Measurements from ENCODE around the gene TCL1B. TPM values are rescaled to one million over a fixed set of nuclear protein-coding genes. Genes with fewer than 3 reads are reported as not detected.

Gene TCL1B
- total and polyA plus RNA-seq, 2 donors (not counting 3 experiments of a cell fraction or from before 2014, with no cell fraction given), result not detected

DNA sequence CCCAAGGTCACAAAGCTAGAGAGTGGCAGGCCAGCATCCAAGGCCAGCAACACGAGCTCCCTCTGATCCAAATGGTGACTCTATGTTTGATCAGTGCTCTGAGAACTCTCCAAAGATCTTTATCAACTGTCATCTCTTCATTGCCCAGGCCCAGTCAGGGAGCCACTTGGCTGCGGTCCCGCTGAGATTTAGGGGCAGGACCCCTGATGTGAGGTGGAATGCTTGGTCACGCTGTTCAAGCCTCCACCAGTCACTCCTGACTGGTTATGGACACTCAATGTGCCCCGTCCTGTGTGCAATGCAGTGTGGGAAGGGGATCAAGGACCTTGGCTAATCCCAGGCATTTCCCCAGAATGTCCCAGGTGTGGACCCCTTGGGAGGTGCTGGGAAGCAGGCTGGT is 19.8 kb upstream of the TCL1B start:
- H3K36me3 ChIP-seq (ENCODE audit: control insufficient read depth in 2 of 2, extremely low read depth in 1 of 2, insufficient read depth in 2 of 2, low read length in 2 of 2), result no peaks in the 10 kb centered on the region
- TF ChIP-seq POLR2A (IDR thresholded peaks at IDR 0.05; ENCODE audit: low read depth, low read length) (no peak), EZH2 (IDR thresholded peaks at IDR 0.05; ENCODE audit: borderline replicate concordance, low read depth, low read length, severe bottlenecking) (no peak), GATA2 (IDR thresholded peaks at IDR 0.05; ENCODE audit: insufficient read depth, insufficient read length, low read depth, low read length) (no peak), CTCF (IDR thresholded peaks at IDR 0.05; ENCODE audit: extremely low read depth in 1 of 2, insufficient read depth in 1 of 2, low read depth in 1 of 2, low read length in 2 of 2) (no peak)
- BruUV-seq (replicated peaks), result no TSS peak
- no peak for DNase-seq (ENCODE audit: low read depth, low spot score)
- dilution Hi-C loops (cut with MboI; ENCODE audit: extremely low pct_ligation_motif_present, low sequenced_read_pairs), result no loop called here
- no peak overlapping the region for H2AFZ ChIP-seq (ENCODE audit: low read depth, low read length)
- no peak for FAIRE-seq
- intact Hi-C loops (cut with micrococcal nuclease), result no loop called here
- no peak overlapping the region for H3K4me2 ChIP-seq (ENCODE audit: insufficient read depth, low read length)
- no peak overlapping the region for H3K4me3 ChIP-seq (replicated peaks in 1 of 3; ENCODE audit: insufficient read depth in 1 of 3, low read depth in 1 of 3, low read length in 3 of 3)
- no peaks in the 10 kb centered on the region for H3K79me2 ChIP-seq (ENCODE audit: control insufficient read depth, insufficient read depth, low read length)
- POLR2A ChIA-PET, result no interaction called here
- no peaks in the 10 kb centered on the region for H4K20me1 ChIP-seq (replicated peaks; ENCODE audit: control insufficient read depth, extremely low read depth, insufficient read depth, low read length)
- H3K9me3 ChIP-seq (replicated peaks; ENCODE audit: control insufficient read depth, insufficient read depth, low read length), result no peaks in the 10 kb centered on the region
- CTCF ChIA-PET, result interaction anchor here (0.8 to 1.1 kb wide), 2 partner anchors 16 to 108 kb away, joined by 3 read pairs; no protein-coding TSS in a partner anchor
- no peaks in the 10 kb centered on the region for H3K27me3 ChIP-seq (ENCODE audit: control insufficient read depth in 2 of 2, insufficient read depth in 2 of 2, low read length in 2 of 2)
- H3K9ac ChIP-seq (replicated peaks; ENCODE audit: extremely low read depth, insufficient read depth, low read length), result no peak overlapping the region
- no peaks in the 10 kb centered on the region for H3K9me1 ChIP-seq (replicated peaks; ENCODE audit: control insufficient read depth, extremely low read depth, insufficient read depth, low read length)
- no peak overlapping the region for H3K27ac ChIP-seq (ENCODE audit: insufficient read depth, low read depth, low read length)
- H3K4me1 ChIP-seq (ENCODE audit: control insufficient read depth, extremely low read depth, insufficient read depth, low read length), result no peaks in the 10 kb centered on the region

DNA sequence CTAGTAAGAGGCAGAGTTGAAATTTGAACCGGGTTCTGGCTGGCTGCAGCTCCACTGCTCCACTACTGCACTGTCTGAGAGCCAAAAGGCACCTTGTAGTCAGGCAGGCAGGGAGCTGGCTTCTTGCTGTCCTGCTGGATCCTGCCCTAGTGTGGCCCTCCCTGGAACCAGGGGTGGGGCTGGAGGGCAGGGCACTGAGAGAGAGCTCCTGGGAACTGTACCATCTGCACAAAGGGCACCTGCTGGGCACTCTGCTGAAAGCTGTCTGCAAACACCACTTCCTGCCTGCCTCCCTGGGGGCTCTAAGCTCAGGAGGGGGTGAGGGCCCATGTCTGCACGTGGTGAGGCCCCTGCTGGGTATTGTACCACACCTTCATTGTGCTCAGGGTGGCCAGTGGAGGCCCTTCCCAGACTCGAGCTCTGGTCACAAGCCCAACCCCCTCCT is 19.0 kb upstream of the TCL1B start:
- no peaks in the 10 kb centered on the region for H3K36me3 ChIP-seq (ENCODE audit: control insufficient read depth in 2 of 2, extremely low read depth in 1 of 2, insufficient read depth in 2 of 2, low read length in 2 of 2)
- H2AFZ ChIP-seq (ENCODE audit: low read depth, low read length), result no peak overlapping the region
- H4K20me1 ChIP-seq (replicated peaks; ENCODE audit: control insufficient read depth, extremely low read depth, insufficient read depth, low read length), result no peaks in the 10 kb centered on the region
- H3K9me3 ChIP-seq (replicated peaks; ENCODE audit: control insufficient read depth, insufficient read depth, low read length), result no peaks in the 10 kb centered on the region
- no peak overlapping the region for H3K4me2 ChIP-seq (ENCODE audit: insufficient read depth, low read length)
- CTCF ChIA-PET, result interaction anchor here (1.1 kb wide), 1 partner anchor 107 kb away, joined by 3 read pairs; no protein-coding TSS in a partner anchor
- H3K9me1 ChIP-seq (replicated peaks; ENCODE audit: control insufficient read depth, extremely low read depth, insufficient read depth, low read length), result no peaks in the 10 kb centered on the region
- TF ChIP-seq POLR2A (IDR thresholded peaks at IDR 0.05; ENCODE audit: low read depth, low read length), result no peak
- TF ChIP-seq MYC (IDR thresholded peaks at IDR 0.05; ENCODE audit: low read depth, low read length), result no peak
- no peak for TF ChIP-seq FOS (IDR thresholded peaks at IDR 0.05; ENCODE audit: borderline replicate concordance, insufficient read depth, low read length)
- TF ChIP-seq, protein P1, sequence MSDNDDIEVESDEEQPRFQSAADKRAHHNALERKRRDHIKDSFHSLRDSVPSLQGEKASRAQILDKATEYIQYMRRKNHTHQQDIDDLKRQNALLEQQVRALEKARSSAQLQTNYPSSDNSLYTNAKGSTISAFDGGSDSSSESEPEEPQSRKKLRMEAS (IDR thresholded peaks at IDR 0.05; ENCODE audit: insufficient read depth, insufficient read length), result no peak
- TF ChIP-seq GATA2 (IDR thresholded peaks at IDR 0.05; ENCODE audit: insufficient read depth, insufficient read length, low read depth, low read length), result no peak
- no peak for TF ChIP-seq CTCF (IDR thresholded peaks at IDR 0.05; ENCODE audit: extremely low read depth in 1 of 2, insufficient read depth in 1 of 2, low read depth in 1 of 2, low read length in 2 of 2)
- no peak for TF ChIP-seq POLR2AphosphoS5 (IDR thresholded peaks at IDR 0.05; ENCODE audit: insufficient read depth, low read depth, low read length)
- no peak for TF ChIP-seq EZH2 (IDR thresholded peaks at IDR 0.05; ENCODE audit: borderline replicate concordance, low read depth, low read length, severe bottlenecking)
- no peak for TF ChIP-seq JUN (IDR thresholded peaks at IDR 0.05; ENCODE audit: borderline replicate concordance, insufficient read depth, insufficient read length, low read depth)
- H3K4me1 ChIP-seq (ENCODE audit: control insufficient read depth, extremely low read depth, insufficient read depth, low read length), result no peaks in the 10 kb centered on the region
- no peak for FAIRE-seq
- H3K27me3 ChIP-seq (ENCODE audit: control insufficient read depth in 2 of 2, insufficient read depth in 2 of 2, low read length in 2 of 2), result no peaks in the 10 kb centered on the region
- dilution Hi-C loops (cut with MboI; ENCODE audit: extremely low pct_ligation_motif_present, low sequenced_read_pairs) (no loop called here), intact Hi-C loops (cut with micrococcal nuclease) (no loop called here)
- no peaks in the 10 kb centered on the region for H3K79me2 ChIP-seq (ENCODE audit: control insufficient read depth, insufficient read depth, low read length)
- DNase-seq (ENCODE audit: low read depth, low spot score), result no peak
- H3K9ac ChIP-seq (replicated peaks; ENCODE audit: extremely low read depth, insufficient read depth, low read length), result no peak overlapping the region
- H3K4me3 ChIP-seq (replicated peaks in 1 of 3; ENCODE audit: insufficient read depth in 1 of 3, low read depth in 1 of 3, low read length in 3 of 3), result no peak overlapping the region
- BruUV-seq (replicated peaks), result no TSS peak
- no peak overlapping the region for H3K27ac ChIP-seq (ENCODE audit: insufficient read depth, low read depth, low read length)
- POLR2A ChIA-PET, result no interaction called here

Data from endothelial cell of umbilical vein (primary cell).